HepG2 (cell line): ENCODE results near the gene EDN2. TPM values are rescaled to one million over a fixed set of nuclear protein-coding genes. Genes with fewer than 3 reads are reported as not detected.

Experiments
- ATAC-seq: fragments of 200-7000 bp; cut with Tn5 transposase; 3 replicates; pipeline ENCODE4 v1.9.1; 2020; ENCODE audit warnings: mild to moderate bottlenecking, moderate library complexity
- BruUV-seq: library from RNA; stranded (reverse); fragments of 400-500 nt; replicated peaks from 2 replicates; lab custom pipeline; 2021; lab: Mats Ljungman, UMichigan
- CTCF ChIA-PET: fragments of 300-600 bp; formaldehyde crosslinking; extraction: SDS; loops from one replicate; lab custom pipeline; 2021; ENCODE audit warnings: low total read pairs, inconsistent platforms, low intra/inter-chr PET ratio; lab: Yijun Ruan, JAX
- POLR2A ChIA-PET: fragments of 350-600 bp; sonication (Branson Sonifier 250); formaldehyde crosslinking; loops from one replicate; lab custom pipeline; 2020; ENCODE audit warnings: antibody characterized with exemption, inconsistent platforms; lab: Yijun Ruan, JAX
- DNase-seq: peaks from one replicate; pipeline ENCODE4 v3.0.0-alpha.2; 2015; ENCODE audit warnings: low spot score
- FAIRE-seq: peaks from 3 replicates; lab custom pipeline; 2011; peaks lifted over from hg19 to GRCh38; lab: Jason Lieb, UNC
- H2AFZ ChIP-seq: one replicate; pipeline ENCODE4 v1.6.1; 2011; ENCODE audit warnings: low read length, inconsistent platforms
- H3K27ac ChIP-seq: fragments of 300-600 bp; 3 replicates; pipeline ENCODE4 v1.8.0; 2011; ENCODE audit warnings: mixed run types, mild to moderate bottlenecking, mixed read lengths, low read length, inconsistent platforms; ENCODE audit not compliant: insufficient read depth; ENCODE audit errors: extremely low read length
- H3K27me3 ChIP-seq, 2 experiments: fragments of 200-600 bp in 1 of 2; 2 replicates in 1 of 2; 3 replicates in 1 of 2; pipeline versions ENCODE4 v1.6.0 to v1.8.0; 2011; ENCODE audit warnings: low read length in 2 of 2, mild to moderate bottlenecking in 2 of 2, moderate library complexity in 2 of 2, inconsistent platforms in 1 of 2; ENCODE audit not compliant: insufficient read depth in 2 of 2, control insufficient read depth in 1 of 2
- H3K36me3 ChIP-seq, 2 experiments: fragments of 200-600 bp in 1 of 2; replicated peaks in 1 of 2; 2 replicates in 1 of 2; 3 replicates in 1 of 2; pipeline versions ENCODE4 v1.5.1 to v1.8.0; 2011; ENCODE audit warnings: low read length in 2 of 2, inconsistent platforms in 1 of 2; ENCODE audit not compliant: insufficient read depth in 2 of 2, control insufficient read depth in 1 of 2
- H3K4me1 ChIP-seq: 2 replicates; pipeline ENCODE4 v1.5.1; 2012; ENCODE audit warnings: low read length, inconsistent platforms; ENCODE audit not compliant: insufficient read depth
- H3K4me2 ChIP-seq: 2 replicates; pipeline ENCODE4 v1.6.0; 2011; ENCODE audit warnings: low read depth, low read length, inconsistent platforms
- H3K4me3 ChIP-seq, 3 experiments: fragments of 200-600 bp in 1 of 3; sonication (generic), shearing (Covaris generic) in 1 of 3; replicated peaks in 1 of 3; 2 replicates each; pipeline ENCODE4 v1.5.1; 2011 to 2016; ENCODE audit warnings: low read length in 3 of 3, inconsistent platforms in 2 of 3, low read depth in 2 of 3, mild to moderate bottlenecking in 2 of 3, control low read depth in 1 of 3, mixed read lengths in 1 of 3; ENCODE audit not compliant: insufficient read depth in 1 of 3
- H3K79me2 ChIP-seq: one replicate; pipeline ENCODE4 v1.6.1; 2011; ENCODE audit warnings: low read length, inconsistent platforms; ENCODE audit not compliant: insufficient read depth
- H3K9ac ChIP-seq: 2 replicates; pipeline ENCODE4 v1.6.0; 2011; ENCODE audit warnings: mild to moderate bottlenecking, low read depth, low read length, inconsistent platforms; ENCODE audit not compliant: insufficient read depth
- H3K9me3 ChIP-seq: 2 replicates; pipeline ENCODE4 v1.5.1; 2012; ENCODE audit warnings: mild to moderate bottlenecking, low read length
- H4K20me1 ChIP-seq: 2 replicates; pipeline ENCODE4 v1.6.0; 2011; ENCODE audit warnings: inconsistent platforms, mild to moderate bottlenecking, low read length, moderate library complexity; ENCODE audit not compliant: insufficient read depth
- FLYWCH1 ChIP-seq: sonication (generic); formaldehyde crosslinking; IDR thresholded peaks from 2 replicates; pipeline ENCODE4 v1.8.1; 2023; ENCODE audit warnings: mild to moderate bottlenecking, missing genetic modification reagents
- JUND ChIP-seq: sonication (generic); formaldehyde crosslinking; IDR thresholded peaks from 2 replicates; pipeline ENCODE4 v1.8.0; 2022; ENCODE audit warnings: mild to moderate bottlenecking, missing genetic modification reagents
- LCORL ChIP-seq, 2 experiments: fragments of 450-650 bp in 1 of 2; sonication (generic) in 1 of 2; formaldehyde crosslinking in 1 of 2; IDR thresholded peaks; 2 replicates each; pipeline versions ENCODE4 v1.5.0 to v1.6.1; 2017 to 2020; ENCODE audit warnings: antibody characterized with exemption in 1 of 2, missing genetic modification reagents in 1 of 2
- NFRKB ChIP-seq: fragments of 450-650 bp; IDR thresholded peaks from 2 replicates; pipeline ENCODE4 v1.6.1; 2017
- PCBP1 ChIP-seq: fragments of 200-400 bp; formaldehyde crosslinking; IDR thresholded peaks from 2 replicates; pipeline ENCODE4 v1.6.1; 2017; ENCODE audit warnings: mild to moderate bottlenecking, low read depth, low read length, borderline replicate concordance
- SIX4 ChIP-seq: sonication (generic); formaldehyde crosslinking; IDR thresholded peaks from 2 replicates; pipeline ENCODE4 v1.4.0; 2020; ENCODE audit warnings: missing genetic modification reagents
- ZNF260 ChIP-seq: sonication (generic); formaldehyde crosslinking; IDR thresholded peaks from 2 replicates; pipeline ENCODE4 v1.4.0; 2020; ENCODE audit warnings: missing genetic modification reagents, low read depth, mild to moderate bottlenecking, borderline replicate concordance
- ZNF546 ChIP-seq: sonication (generic); formaldehyde crosslinking; conservative IDR thresholded peaks from 2 replicates; pipeline ENCODE4 v1.8.1; 2023; ENCODE audit warnings: mild to moderate bottlenecking, missing genetic modification reagents
- WGBS: methylation state at CpG from one replicate; pipeline ENCODE4 v1.1.6; 2017; ENCODE audit warnings: low lambda C conversion rate; 5-methylcytosine and 5-hydroxymethylcytosine counted together
- in situ Hi-C: cut with HindIII; loops from 2 replicates; pipeline ENCODE4 v1.10.0; 2017; ENCODE audit warnings: low pct_unique_long_range_greater_than_20kb; ENCODE audit not compliant: extremely low pct_ligation_motif_present
- intact Hi-C: fragments of 100-400 bp; cut with micrococcal nuclease; formaldehyde crosslinking; loops from one replicate; pipeline ENCODE4 v1.10.0; 2022; ENCODE audit not compliant: unreplicated experiment
- polyA plus RNA-seq, 8 experiments: library from polyadenylated mRNA; depleted of rRNA in 3 of 8; stranded (reverse) in 7 of 8; unstranded in 1 of 8; fragments of >200 nt; fragmentation: Illumina TruSeq in 4 of 8; extraction: Trizol in 4 of 8; gene quantifications; 2 replicates each; pipeline versions ENCODE4 v1.2.1 to v1.2.3, GENCODE V29; 2011 to 2016; ENCODE audit warnings: low read depth in 4 of 8, missing spikeins in 1 of 8, mixed read lengths in 1 of 8; ENCODE audit not compliant: insufficient read depth in 1 of 8
- total RNA-seq, 5 experiments: library from RNA; depleted of rRNA; stranded (reverse); fragments of >200 nt; fragmentation: Illumina TruSeq; extraction: Trizol; gene quantifications; 2 replicates each; pipeline ENCODE4 v1.2.3, GENCODE V29; 2016; ENCODE audit warnings: low read depth in 1 of 5
- TF ChIP-seq, protein P1 (sequence below): sonication (generic); formaldehyde crosslinking; IDR thresholded peaks from 2 replicates; pipeline ENCODE4 v1.4.0; 2020; ENCODE audit warnings: missing genetic modification reagents, borderline replicate concordance
- TF ChIP-seq, protein P2 (sequence below): sonication (generic); formaldehyde crosslinking; conservative IDR thresholded peaks from 2 replicates; pipeline ENCODE4 v1.8.0; 2022; ENCODE audit warnings: mild to moderate bottlenecking, moderate library complexity, missing genetic modification reagents

The EDN2 gene
- total and polyA plus RNA-seq, 2 of the 13 experiments (the other 11 are each of a cell fraction or from before 2014, with no cell fraction given): not detected

- TF ChIP-seq FLYWCH1 (CRISPR knock-in tag): no peak
- TF ChIP-seq, protein P1, sequence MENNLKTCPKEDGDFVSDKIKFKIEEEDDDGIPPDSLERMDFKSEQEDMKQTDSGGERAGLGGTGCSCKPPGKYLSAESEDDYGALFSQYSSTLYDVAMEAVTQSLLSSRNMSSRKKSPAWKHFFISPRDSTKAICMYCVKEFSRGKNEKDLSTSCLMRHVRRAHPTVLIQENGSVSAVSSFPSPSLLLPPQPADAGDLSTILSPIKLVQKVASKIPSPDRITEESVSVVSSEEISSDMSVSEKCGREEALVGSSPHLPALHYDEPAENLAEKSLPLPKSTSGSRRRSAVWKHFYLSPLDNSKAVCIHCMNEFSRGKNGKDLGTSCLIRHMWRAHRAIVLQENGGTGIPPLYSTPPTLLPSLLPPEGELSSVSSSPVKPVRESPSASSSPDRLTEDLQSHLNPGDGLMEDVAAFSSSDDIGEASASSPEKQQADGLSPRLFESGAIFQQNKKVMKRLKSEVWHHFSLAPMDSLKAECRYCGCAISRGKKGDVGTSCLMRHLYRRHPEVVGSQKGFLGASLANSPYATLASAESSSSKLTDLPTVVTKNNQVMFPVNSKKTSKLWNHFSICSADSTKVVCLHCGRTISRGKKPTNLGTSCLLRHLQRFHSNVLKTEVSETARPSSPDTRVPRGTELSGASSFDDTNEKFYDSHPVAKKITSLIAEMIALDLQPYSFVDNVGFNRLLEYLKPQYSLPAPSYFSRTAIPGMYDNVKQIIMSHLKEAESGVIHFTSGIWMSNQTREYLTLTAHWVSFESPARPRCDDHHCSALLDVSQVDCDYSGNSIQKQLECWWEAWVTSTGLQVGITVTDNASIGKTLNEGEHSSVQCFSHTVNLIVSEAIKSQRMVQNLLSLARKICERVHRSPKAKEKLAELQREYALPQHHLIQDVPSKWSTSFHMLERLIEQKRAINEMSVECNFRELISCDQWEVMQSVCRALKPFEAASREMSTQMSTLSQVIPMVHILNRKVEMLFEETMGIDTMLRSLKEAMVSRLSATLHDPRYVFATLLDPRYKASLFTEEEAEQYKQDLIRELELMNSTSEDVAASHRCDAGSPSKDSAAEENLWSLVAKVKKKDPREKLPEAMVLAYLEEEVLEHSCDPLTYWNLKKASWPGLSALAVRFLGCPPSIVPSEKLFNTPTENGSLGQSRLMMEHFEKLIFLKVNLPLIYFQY: no peak
- TF ChIP-seq LCORL (IDR thresholded peaks at IDR 0.05): no peak
- no peak for TF ChIP-seq LCORL (CRISPR knock-in tag; IDR thresholded peaks at IDR 0.05)
- no peak for TF ChIP-seq JUND (CRISPR knock-in tag)
- TF ChIP-seq NFRKB: no peak
Measured at GRCh38 chr1:41501581-41501980, 17.1 kb upstream of the EDN2 start (continued).

GRCh38 chr1:41500781-41501518 is 16.5 kb upstream of the EDN2 start:
- POLR2A ChIA-PET: no interaction called here
- peak; percentile 19 for DNase-seq
- TF ChIP-seq, protein P2, sequence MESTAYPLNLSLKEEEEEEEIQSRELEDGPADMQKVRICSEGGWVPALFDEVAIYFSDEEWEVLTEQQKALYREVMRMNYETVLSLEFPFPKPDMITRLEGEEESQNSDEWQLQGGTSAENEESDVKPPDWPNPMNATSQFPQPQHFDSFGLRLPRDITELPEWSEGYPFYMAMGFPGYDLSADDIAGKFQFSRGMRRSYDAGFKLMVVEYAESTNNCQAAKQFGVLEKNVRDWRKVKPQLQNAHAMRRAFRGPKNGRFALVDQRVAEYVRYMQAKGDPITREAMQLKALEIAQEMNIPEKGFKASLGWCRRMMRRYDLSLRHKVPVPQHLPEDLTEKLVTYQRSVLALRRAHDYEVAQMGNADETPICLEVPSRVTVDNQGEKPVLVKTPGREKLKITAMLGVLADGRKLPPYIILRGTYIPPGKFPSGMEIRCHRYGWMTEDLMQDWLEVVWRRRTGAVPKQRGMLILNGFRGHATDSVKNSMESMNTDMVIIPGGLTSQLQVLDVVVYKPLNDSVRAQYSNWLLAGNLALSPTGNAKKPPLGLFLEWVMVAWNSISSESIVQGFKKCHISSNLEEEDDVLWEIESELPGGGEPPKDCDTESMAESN (CRISPR knock-in tag): no peak
- TF ChIP-seq ZNF546 (CRISPR knock-in tag) (no peak), ZNF260 (no peak), PCBP1 (no peak), SIX4 (CRISPR knock-in tag) (no peak)

More at GRCh38 chr1:41500781-41501518, 16.5 kb upstream of the EDN2 start:
- WGBS: 11% methylated on average over 3 of the region's 7 CpGs
- no peaks in the 10 kb centered on the region for H3K9me3 ChIP-seq
- H3K79me2 ChIP-seq: no peaks in the 10 kb centered on the region
- no peak overlapping the region for H3K4me3 ChIP-seq
- CTCF ChIA-PET: no interaction called here
- peaks cover 0 to 16% of the 10 kb centered on the region in 2 experiments; a peak in 2 of 5 replicates for H3K27me3 ChIP-seq
- H3K9ac ChIP-seq: no peak overlapping the region
- H3K36me3 ChIP-seq: no peaks in the 10 kb centered on the region
- H3K27ac ChIP-seq: no peak overlapping the region
- intact Hi-C loops (no loop called here), in situ Hi-C loops (no loop called here)
- no peak overlapping the region for H3K4me2 ChIP-seq
- no peak overlapping the region for H2AFZ ChIP-seq
- no peaks in the 10 kb centered on the region for H3K4me1 ChIP-seq
- H4K20me1 ChIP-seq: no peaks in the 10 kb centered on the region
- no peak for ATAC-seq
- FAIRE-seq: no peak
- no TSS peak for BruUV-seq
